GM10266 (cell line): ENCODE measurements around the gene PCBP3.

Source experiments
- DNase-seq: peaks from one replicate; pipeline ENCODE4 v3.0.0; 2012; ENCODE audit errors: extremely low spot score
- TF ChIP-seq, protein P1 (sequence below): IDR thresholded peaks from 2 replicates; pipeline ENCODE4 v1.5.1; 2012; ENCODE audit warnings: mild to moderate bottlenecking, low read depth; ENCODE audit not compliant: control insufficient read depth, insufficient read depth; ENCODE audit errors: missing control alignments

Gene PCBP3

DNA sequence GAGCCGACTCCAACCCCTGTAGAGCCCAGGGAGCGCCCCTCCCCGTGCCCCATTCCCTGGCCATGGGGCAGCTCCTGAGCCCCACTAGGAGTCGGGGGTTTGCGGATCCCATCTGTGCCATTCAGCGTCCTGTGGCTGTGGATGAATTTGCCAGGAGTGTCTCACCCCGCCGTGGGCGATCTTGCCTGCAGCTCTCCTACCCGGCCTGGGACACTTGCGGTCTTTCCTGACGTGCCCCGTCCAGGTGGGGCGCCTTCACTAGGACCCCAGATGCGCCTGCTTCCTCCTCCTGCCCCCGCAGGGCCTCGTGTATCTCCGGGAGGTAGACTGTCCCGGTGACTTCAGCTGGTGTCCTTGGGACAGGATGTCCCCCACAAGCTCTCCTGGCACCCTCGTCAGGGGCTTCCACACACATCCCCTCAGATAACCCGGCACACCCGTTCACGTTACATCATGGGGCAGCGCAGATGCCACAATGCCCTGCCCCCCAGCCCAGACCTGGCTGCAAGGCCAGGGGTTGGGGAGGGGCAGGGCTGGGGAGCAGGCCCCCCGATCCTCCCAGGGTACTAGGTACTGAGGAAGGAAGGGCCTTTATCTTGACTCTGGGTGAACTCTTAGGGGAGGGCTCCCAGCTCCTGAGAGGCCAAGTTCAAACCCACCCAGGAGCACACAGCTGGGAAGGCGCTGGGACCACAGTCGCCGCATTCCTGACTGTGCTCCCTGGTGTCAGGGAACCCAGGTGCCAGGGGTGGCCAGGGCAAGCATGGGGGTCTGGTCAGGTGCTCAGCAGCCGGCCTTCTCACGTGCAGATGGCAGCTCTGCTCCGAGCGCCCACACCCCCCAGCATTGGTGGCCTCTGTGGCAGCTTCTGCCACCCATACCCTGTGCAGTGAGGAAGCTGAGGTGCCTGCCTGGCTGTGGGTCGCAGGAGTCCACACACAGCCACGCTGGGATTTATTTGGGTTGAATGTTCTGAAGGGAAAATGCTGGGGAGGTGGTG lies 284.6 kb downstream of the PCBP3 start:
- TF ChIP-seq, protein P1, sequence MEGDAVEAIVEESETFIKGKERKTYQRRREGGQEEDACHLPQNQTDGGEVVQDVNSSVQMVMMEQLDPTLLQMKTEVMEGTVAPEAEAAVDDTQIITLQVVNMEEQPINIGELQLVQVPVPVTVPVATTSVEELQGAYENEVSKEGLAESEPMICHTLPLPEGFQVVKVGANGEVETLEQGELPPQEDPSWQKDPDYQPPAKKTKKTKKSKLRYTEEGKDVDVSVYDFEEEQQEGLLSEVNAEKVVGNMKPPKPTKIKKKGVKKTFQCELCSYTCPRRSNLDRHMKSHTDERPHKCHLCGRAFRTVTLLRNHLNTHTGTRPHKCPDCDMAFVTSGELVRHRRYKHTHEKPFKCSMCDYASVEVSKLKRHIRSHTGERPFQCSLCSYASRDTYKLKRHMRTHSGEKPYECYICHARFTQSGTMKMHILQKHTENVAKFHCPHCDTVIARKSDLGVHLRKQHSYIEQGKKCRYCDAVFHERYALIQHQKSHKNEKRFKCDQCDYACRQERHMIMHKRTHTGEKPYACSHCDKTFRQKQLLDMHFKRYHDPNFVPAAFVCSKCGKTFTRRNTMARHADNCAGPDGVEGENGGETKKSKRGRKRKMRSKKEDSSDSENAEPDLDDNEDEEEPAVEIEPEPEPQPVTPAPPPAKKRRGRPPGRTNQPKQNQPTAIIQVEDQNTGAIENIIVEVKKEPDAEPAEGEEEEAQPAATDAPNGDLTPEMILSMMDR: no peak
- DNase-seq: no peak

DNA sequence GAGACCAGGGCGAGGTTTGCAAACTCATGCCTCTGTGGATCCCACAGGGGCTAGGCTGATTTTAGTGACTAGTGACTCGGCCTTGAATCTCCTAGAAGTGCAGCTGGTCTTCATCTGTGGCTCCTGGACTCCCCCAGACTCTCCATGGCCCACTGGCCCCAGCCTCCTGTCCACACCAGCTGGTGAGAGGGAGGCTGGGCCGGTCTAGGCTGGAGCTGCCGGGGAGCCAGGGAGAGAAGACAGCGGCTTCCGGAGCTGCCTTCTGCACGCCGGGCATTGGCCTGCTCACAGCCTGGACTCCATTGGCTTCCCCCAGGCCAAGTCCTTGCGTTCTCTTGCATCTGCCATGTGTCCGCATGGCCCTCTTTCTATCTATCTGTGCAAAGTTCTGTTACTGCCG lies 285.9 kb downstream of the PCBP3 start:
- TF ChIP-seq, protein P1: no peak
- DNase-seq: no peak

DNA sequence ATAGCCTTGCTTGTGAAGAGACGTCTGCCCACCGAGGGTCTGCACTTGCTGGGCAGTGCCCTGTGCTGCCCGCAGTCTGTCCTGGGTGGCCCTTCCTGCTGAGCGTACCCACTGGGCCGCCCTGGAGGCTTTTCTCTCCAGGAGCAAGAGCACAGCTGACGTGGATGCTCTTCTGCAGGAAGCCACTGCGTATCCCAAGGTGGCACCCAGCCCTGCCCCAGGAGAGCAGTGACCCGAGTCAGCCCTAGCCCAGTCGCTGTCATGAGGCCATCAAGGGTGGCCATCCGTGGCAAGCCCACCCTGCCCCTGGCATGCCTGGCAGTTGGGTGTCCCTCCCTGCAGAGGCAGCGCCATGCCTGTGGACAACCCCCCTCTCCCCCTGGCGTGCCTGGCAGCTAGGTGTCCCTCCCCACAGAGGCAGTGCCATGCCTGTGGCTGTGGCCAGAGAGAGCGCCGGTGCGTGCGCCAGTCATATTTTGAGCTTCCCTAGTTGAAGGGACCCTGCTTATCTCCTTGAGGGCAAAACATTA lies 286.8 kb downstream of the PCBP3 start:
- no peak for DNase-seq
- TF ChIP-seq, protein P1: no peak

DNA sequence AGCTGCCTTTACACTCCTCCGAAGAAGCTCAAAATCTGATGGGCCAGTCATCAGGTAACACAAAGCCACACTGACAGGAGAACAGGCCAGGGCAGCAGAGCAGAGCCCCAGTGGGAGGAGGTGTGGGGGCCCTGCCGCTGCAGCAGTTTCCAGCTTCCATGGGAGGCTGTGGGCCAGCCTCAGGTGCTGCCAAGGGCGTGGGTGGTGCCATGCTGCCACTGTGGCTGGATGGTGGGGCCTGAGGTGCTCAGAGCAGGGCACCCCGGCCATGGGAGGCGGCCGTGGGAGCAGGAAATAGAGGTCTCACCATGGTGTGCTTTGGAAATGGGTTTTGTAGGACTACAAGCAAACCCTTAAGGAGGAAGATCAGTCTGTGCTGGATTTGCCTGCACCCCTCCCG lies 287.3 kb downstream of the PCBP3 start:
- TF ChIP-seq, protein P1: no peak
- DNase-seq: no peak

DNA sequence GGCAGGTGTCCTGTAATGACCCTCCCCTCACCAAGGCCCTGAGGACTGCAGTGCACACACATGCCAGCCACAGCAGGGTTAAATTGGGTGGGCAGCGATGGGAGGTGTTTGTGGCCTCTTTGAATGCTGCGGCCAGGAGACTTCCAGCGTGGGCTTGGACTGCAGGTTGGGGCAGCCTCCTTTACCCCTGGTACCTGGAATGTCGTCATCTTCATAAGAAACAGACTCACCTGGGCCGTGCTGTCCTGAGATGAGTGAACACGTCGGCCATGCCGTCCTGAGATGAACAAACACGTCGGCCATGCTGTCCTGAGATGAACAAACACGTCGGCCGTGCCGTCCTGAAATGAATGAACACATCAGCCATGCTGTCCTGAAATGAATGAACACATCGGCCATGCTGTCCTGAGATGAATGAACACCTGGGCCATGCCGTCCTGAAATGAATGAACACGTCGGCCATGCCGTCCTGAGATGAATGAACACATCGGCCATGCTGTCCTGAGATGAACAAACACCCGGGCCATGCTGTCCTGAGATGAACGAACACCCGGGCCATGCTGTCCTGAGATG lies 288.0 kb downstream of the PCBP3 start:
- DNase-seq: no peak
- TF ChIP-seq, protein P1: no peak

DNA sequence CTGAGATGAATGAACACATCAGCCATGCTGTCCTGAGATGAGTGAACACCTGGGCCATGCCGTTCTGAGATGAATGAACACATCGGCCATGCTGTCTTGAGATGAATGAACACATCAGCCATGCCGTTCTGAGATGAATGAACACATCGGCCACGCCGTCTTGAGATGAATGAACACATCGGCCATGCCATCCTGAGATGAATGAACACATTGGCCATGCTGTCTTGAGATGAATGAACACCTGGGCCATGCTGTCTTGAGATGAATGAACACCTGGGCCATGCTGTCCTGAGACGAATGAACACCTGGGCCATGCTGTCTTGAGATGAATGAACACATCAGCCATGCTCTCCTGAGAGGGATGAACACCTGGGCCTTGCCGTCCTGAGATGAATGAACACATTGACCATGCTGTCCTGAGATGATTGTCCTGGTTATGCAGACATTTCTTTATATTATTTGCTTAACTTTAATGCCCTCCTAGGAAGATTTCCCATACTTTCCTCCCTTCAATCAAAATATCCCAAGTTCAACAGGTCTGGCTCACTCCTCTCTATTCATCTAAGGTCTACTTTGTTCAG lies 289.5 kb downstream of the PCBP3 start:
- DNase-seq: no peak

More for the DNA sequence above, 289.5 kb downstream of the PCBP3 start:
- TF ChIP-seq, protein P1: no peak
